ENCODE data around the gene MRPL39. TPM values are rescaled to one million over a fixed set of nuclear protein-coding genes. Genes with fewer than 3 reads are reported as not detected.

Gene MRPL39
- total RNA-seq, 1 donor from 2014 or later, result 39.0 TPM

GRCh38 chr21:25550352-25551120 lies 56.7 kb downstream of the MRPL39 start:
- TF ChIP-seq, protein P1, sequence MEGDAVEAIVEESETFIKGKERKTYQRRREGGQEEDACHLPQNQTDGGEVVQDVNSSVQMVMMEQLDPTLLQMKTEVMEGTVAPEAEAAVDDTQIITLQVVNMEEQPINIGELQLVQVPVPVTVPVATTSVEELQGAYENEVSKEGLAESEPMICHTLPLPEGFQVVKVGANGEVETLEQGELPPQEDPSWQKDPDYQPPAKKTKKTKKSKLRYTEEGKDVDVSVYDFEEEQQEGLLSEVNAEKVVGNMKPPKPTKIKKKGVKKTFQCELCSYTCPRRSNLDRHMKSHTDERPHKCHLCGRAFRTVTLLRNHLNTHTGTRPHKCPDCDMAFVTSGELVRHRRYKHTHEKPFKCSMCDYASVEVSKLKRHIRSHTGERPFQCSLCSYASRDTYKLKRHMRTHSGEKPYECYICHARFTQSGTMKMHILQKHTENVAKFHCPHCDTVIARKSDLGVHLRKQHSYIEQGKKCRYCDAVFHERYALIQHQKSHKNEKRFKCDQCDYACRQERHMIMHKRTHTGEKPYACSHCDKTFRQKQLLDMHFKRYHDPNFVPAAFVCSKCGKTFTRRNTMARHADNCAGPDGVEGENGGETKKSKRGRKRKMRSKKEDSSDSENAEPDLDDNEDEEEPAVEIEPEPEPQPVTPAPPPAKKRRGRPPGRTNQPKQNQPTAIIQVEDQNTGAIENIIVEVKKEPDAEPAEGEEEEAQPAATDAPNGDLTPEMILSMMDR (conservative IDR thresholded peaks at IDR 0.05), result no peak

GRCh38 chr21:25541042-25541441 lies 66.2 kb downstream of the MRPL39 start:
- H3K9me3 Mint-ChIP-seq, result peaks cover 13% of the 10 kb centered on the region
- H3K27ac Mint-ChIP-seq (ENCODE audit: unreplicated experiment), result no peak overlapping the region
- no peaks in the 10 kb centered on the region for H3K4me1 Mint-ChIP-seq
- peaks cover 13% of the 10 kb centered on the region for H3K36me3 Mint-ChIP-seq (ENCODE audit: low read depth)
- DNase-seq (ENCODE audit: low read depth, low spot score), result no peak
- TF ChIP-seq, protein P1 (conservative IDR thresholded peaks at IDR 0.05), result no peak
- H3K27me3 Mint-ChIP-seq (ENCODE audit: low read depth), result no peaks in the 10 kb centered on the region
- H3K4me3 Mint-ChIP-seq, result no peak overlapping the region

More at GRCh38 chr21:25550352-25551120, 56.7 kb downstream of the MRPL39 start:
- Mint-ChIP-seq H3K9me3 (peaks cover 4% of the 10 kb centered on the region), H3K4me1 (no peaks in the 10 kb centered on the region), H3K36me3 (ENCODE audit: low read depth) (no peaks in the 10 kb centered on the region), H3K27ac (ENCODE audit: unreplicated experiment) (no peak overlapping the region), H3K27me3 (ENCODE audit: low read depth) (no peaks in the 10 kb centered on the region), H3K4me3 (no peak overlapping the region)
- DNase-seq (ENCODE audit: low read depth, low spot score), result no peak

DNA sequence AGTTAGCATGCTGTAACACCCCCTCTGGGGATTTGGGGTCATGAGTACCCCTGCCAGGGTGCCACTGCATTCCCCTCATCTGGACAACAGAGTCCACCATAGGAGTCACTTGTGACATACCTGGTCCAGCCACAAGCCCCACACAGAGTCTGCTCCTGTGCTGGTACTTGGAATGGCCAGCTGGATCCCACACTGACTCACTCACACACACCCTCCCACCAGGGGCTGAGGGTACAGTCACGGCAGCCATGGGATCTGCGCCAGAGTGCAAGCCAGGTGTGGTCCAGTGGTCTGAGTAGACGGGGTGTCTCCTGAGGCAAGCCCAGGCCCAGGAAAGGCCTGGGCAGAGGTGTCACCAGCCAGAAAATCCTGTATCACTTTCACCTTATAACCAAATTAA lies 67.7 kb downstream of the MRPL39 start:
- TF ChIP-seq, protein P1 (conservative IDR thresholded peaks at IDR 0.05), result no peak
- Mint-ChIP-seq H3K27me3 (ENCODE audit: low read depth) (no peaks in the 10 kb centered on the region), H3K27ac (ENCODE audit: unreplicated experiment) (no peak overlapping the region), H3K9me3 (peaks cover 13% of the 10 kb centered on the region), H3K4me3 (no peak overlapping the region), H3K36me3 (ENCODE audit: low read depth) (peaks cover 13% of the 10 kb centered on the region), H3K4me1 (no peaks in the 10 kb centered on the region)
- no peak for DNase-seq (ENCODE audit: low read depth, low spot score)

DNA sequence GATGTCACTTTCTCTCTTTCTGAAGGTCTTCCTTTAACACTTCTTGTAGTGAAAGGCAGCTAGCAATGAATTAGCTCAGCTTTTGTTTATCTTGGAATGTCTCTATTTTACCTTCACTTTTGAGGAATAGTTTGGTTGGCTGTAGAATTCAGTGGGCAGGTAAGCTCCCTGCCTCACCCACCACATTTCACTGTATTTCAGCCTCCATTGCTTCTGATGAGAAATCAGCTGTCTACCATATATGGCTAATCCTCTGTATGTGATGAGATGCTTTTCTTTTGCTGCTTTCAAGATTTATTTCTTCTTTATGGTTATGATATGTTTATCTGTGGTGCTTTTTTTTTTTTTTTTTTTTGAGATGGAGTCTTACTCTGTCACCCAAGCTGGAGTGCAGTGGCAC lies 70.1 kb downstream of the MRPL39 start:
- Mint-ChIP-seq H3K36me3 (ENCODE audit: low read depth) (peaks cover 9% of the 10 kb centered on the region), H3K4me3 (no peak overlapping the region), H3K27ac (ENCODE audit: unreplicated experiment) (no peak overlapping the region), H3K9me3 (peaks cover 9% of the 10 kb centered on the region), H3K27me3 (ENCODE audit: low read depth) (no peaks in the 10 kb centered on the region), H3K4me1 (no peaks in the 10 kb centered on the region)
- TF ChIP-seq, protein P1 (conservative IDR thresholded peaks at IDR 0.05), result no peak
- DNase-seq (ENCODE audit: low read depth, low spot score), result no peak

GRCh38 chr21:25536752-25537151 lies 70.5 kb downstream of the MRPL39 start:
- no peak for DNase-seq (ENCODE audit: low read depth, low spot score)
- no peaks in the 10 kb centered on the region for H3K4me1 Mint-ChIP-seq
- H3K4me3 Mint-ChIP-seq, result no peak overlapping the region
- peaks cover 9% of the 10 kb centered on the region for H3K9me3 Mint-ChIP-seq
- TF ChIP-seq, protein P1 (conservative IDR thresholded peaks at IDR 0.05), result no peak
- no peaks in the 10 kb centered on the region for H3K27me3 Mint-ChIP-seq (ENCODE audit: low read depth)
- H3K27ac Mint-ChIP-seq (ENCODE audit: unreplicated experiment), result no peak overlapping the region
- H3K36me3 Mint-ChIP-seq (ENCODE audit: low read depth), result peaks cover 9% of the 10 kb centered on the region

Data from neural crest cell (in vitro differentiated cells).